ENCODE data around the gene BMP4. TPM values are rescaled to one million over a fixed set of nuclear protein-coding genes. Genes with fewer than 3 reads are reported as not detected.

Gene BMP4
- total RNA-seq, result 0.50 TPM in 1 of 2 replicates, not detected in the other

GRCh38 chr14:53956427-53957201 is at the start of gene BMP4:
Gene BMP4 (minus strand): TSS chr14:53956825. CDS start chr14:53952222, 4,603 bp downstream.

